ENCODE data around the gene SIDT1. TPM values are rescaled to one million over a fixed set of nuclear protein-coding genes. Genes with fewer than 3 reads are reported as not detected.

SIDT1 gene
- total RNA-seq, 6 experiments from 2014 or later = 0.25 to 0.53 (median 0.35) TPM

DNA sequence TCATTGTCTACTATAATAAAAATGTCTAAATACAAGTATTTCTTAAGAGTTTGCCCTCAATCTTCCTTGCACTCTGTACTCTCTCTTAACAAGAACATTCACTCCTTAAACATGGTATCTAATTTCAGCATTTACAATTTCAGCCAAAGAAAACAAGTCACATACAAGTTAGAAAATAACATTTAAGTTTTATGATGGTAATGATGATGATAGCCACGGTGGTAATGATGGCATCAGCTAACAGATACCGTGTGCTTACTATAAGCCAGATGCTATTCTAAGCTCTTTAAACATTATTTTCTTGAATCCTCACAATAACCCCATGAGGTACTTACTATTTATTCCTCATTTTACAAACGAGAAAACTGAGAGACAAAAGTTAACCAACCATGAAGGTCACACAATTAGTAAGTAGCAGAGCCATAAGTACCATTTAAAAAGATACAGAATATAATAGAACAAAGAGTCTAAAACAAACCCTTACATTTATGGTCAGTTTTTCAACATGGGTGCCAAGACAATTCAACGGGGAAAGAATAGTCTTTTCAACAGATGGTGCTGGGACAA is 24.8 kb upstream of the SIDT1 start:
- no peaks in the 10 kb centered on the region for H3K36me3 ChIP-seq
- intact Hi-C loops (cut with DNase I) = no loop called here
- peaks cover 0 to 8% (median 2%) of the 10 kb centered on the region in 4 donors for H3K4me1 ChIP-seq
- ATAC-seq (no peak), DNase-seq (no peak)
- no peak overlapping the region for H3K27ac ChIP-seq
- WGBS (ENCODE audit: insufficient coverage, low coverage, low lambda C conversion rate, missing lambda C conversion rate) = 42% methylated on average over 4 of the region's 4 CpGs
- H3K9me3 ChIP-seq = no peaks in the 10 kb centered on the region
- no peaks in the 10 kb centered on the region for H3K27me3 ChIP-seq
- TF ChIP-seq POLR2A (IDR thresholded peaks at IDR 0.05) = no peak
- TF ChIP-seq, protein P1, sequence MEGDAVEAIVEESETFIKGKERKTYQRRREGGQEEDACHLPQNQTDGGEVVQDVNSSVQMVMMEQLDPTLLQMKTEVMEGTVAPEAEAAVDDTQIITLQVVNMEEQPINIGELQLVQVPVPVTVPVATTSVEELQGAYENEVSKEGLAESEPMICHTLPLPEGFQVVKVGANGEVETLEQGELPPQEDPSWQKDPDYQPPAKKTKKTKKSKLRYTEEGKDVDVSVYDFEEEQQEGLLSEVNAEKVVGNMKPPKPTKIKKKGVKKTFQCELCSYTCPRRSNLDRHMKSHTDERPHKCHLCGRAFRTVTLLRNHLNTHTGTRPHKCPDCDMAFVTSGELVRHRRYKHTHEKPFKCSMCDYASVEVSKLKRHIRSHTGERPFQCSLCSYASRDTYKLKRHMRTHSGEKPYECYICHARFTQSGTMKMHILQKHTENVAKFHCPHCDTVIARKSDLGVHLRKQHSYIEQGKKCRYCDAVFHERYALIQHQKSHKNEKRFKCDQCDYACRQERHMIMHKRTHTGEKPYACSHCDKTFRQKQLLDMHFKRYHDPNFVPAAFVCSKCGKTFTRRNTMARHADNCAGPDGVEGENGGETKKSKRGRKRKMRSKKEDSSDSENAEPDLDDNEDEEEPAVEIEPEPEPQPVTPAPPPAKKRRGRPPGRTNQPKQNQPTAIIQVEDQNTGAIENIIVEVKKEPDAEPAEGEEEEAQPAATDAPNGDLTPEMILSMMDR (IDR thresholded peaks at IDR 0.05) = no peak
- H3K4me3 ChIP-seq = no peak overlapping the region

DNA sequence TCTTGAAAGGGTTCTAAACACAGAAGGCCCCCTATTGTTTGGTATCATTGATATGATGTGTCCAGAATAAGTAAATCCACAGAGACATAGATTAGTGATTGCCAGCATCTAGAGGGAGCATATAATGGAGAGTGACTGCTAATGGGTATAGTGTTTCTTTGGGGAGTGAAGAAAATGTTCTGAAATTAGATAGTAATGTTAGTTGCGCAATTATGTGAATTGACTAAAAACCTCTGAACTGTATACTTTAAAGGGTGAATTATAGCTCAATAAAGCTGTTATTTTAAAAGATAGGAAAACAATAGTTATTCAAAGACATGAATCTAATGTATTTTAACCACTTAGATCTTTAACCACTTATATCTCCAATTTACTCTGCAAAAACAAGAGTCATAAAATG is 23.4 kb upstream of the SIDT1 start:
- DNase-seq = no peak
- no peak for TF ChIP-seq POLR2A (IDR thresholded peaks at IDR 0.05)
- TF ChIP-seq, protein P1 (IDR thresholded peaks at IDR 0.05) = no peak
- Histone ChIP-seq H3K36me3 (no peaks in the 10 kb centered on the region), H3K27me3 (no peaks in the 10 kb centered on the region), H3K4me1 (peaks cover 0 to 15% (median 3%) of the 10 kb centered on the region in 4 donors), H3K4me3 (no peak overlapping the region), H3K9me3 (no peaks in the 10 kb centered on the region), H3K27ac (no peak overlapping the region)
- intact Hi-C loops (cut with DNase I) = no loop called here
- WGBS (ENCODE audit: insufficient coverage, low coverage, low lambda C conversion rate, missing lambda C conversion rate) = 0% methylated on average over 1 of the region's 1 CpG
- ATAC-seq = no peak

DNA sequence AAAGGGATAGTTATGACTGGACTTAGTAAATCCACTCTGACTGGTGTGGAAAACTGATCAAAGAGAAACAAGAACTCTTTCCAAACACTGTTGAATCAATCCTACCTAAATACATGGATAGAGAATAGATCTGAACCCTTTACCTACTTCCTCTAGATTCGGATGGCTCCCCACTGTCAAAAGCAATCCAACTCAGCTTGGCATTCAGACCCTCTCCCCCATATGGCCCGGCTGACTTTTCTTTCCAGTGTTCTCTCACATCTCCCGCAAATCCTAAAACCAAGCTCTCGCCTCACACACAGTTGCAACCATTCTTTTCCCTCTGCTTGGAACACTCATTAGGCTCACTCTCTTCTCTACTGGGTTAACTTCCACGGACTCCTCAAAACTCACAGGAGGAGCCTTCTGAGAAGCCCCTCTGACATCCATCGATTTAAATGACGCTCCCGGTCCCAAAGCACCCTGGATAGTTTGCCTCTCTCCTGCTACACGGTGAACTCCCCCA is 18.0 kb upstream of the SIDT1 start:
- peaks cover 0 to 12% (median 3%) of the 10 kb centered on the region in 4 donors for H3K4me1 ChIP-seq
- no peak for DNase-seq
- 0% methylated on average over 9 of the region's 9 CpGs for WGBS (ENCODE audit: insufficient coverage, low coverage, low lambda C conversion rate, missing lambda C conversion rate)
- intact Hi-C loops (cut with DNase I) = no loop called here
- no peaks in the 10 kb centered on the region for H3K9me3 ChIP-seq
- TF ChIP-seq, protein P1 (IDR thresholded peaks at IDR 0.05) = no peak
- no peak for TF ChIP-seq POLR2A (IDR thresholded peaks at IDR 0.05)
- H3K27ac ChIP-seq = peak overlapping the region; percentile 77 to 88 (median 87)
- H3K36me3 ChIP-seq = no peaks in the 10 kb centered on the region
- H3K27me3 ChIP-seq = no peaks in the 10 kb centered on the region
- peak overlapping the region; percentile 86 to 90 (median 87) for H3K4me3 ChIP-seq
- peak; percentile 7 to 18 (median 14) for ATAC-seq

DNA sequence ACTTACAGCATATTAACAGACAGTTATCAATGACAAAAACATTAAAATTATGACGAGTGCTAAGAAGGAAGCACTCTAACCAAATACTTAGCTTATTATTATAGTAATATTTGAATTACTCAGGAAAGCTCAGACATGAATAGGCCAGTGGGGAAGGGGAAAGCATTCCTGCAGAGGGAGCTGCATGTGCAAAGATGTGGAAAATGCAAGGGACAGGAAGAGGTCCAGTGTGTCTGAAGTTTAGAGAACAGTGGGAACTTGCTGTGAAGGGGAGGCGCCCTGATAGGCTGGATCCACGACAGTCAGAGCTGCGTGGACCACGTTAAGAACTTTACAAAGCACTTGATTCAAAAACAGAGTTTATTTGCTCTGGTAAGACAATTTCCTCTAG is 16.2 kb upstream of the SIDT1 start:
- intact Hi-C loops (cut with DNase I) = no loop called here
- no peak for DNase-seq
- WGBS (ENCODE audit: insufficient coverage, low coverage, low lambda C conversion rate, missing lambda C conversion rate) = 33% methylated on average over 5 of the region's 5 CpGs
- Histone ChIP-seq H3K9me3 (no peaks in the 10 kb centered on the region), H3K27me3 (no peaks in the 10 kb centered on the region), H3K36me3 (no peaks in the 10 kb centered on the region), H3K4me1 (peaks cover 0 to 12% (median 3%) of the 10 kb centered on the region in 4 donors), H3K4me3 (no peak overlapping the region), H3K27ac (no peak overlapping the region)
- TF ChIP-seq, protein P1 (IDR thresholded peaks at IDR 0.05) = peak in 1 of 4 donors; percentile 8
- no peak for TF ChIP-seq POLR2A (IDR thresholded peaks at IDR 0.05)
- ATAC-seq = no peak

Data from right lobe of liver (tissue), 6 donors.